ENCODE results near the gene FJX1. TPM values are rescaled to one million over a fixed set of nuclear protein-coding genes. Genes with fewer than 3 reads are reported as not detected.

FJX1 gene
- total RNA-seq, 2 experiments from 2014 or later = 0.63 TPM; not detected in 1

- Histone ChIP-seq H3K79me2 (ENCODE audit: insufficient read depth, low read depth, low read length) (no peaks in the 10 kb centered on the region), H2AFZ (ENCODE audit: low read length) (peak overlapping the region; percentile 79), H3K4me1 (ENCODE audit: insufficient read depth, low read length, poor library complexity, severe bottlenecking) (peaks cover 6% of the 10 kb centered on the region), H3K9me2 (ENCODE audit: insufficient read depth, low read length) (no peaks in the 10 kb centered on the region), H3K9me3 (ENCODE audit: low read length) (peaks cover 15% of the 10 kb centered on the region; the same call in 1 of the 2 replicates), H3K4me2 (ENCODE audit: low read length) (peak overlapping the region; percentile 74), H3K27ac (ENCODE audit: low read depth, low read length, poor library complexity, severe bottlenecking) (no peak overlapping the region), H4K20me1 (ENCODE audit: insufficient read depth, low read length) (no peaks in the 10 kb centered on the region), H3K36me3 (ENCODE audit: insufficient read depth, low read length) (no peaks in the 10 kb centered on the region; the same call in 1 of the 2 replicates), H3K4me3 (ENCODE audit: low read depth, low read length, poor library complexity, severe bottlenecking) (peak overlapping the region; percentile 69)
- TF ChIP-seq CTCF (conservative IDR thresholded peaks at IDR 0.05; ENCODE audit: low read length) (no peak), EZH2phosphoT487 (IDR thresholded peaks at IDR 0.05; ENCODE audit: borderline replicate concordance, low read depth, low read length) (no peak)
- intact Hi-C loops (cut with micrococcal nuclease; ENCODE audit: unreplicated experiment) = no loop called here
- POLR2A ChIA-PET = no interaction called here
- CTCF ChIA-PET (ENCODE audit: unreplicated experiment) = no interaction called here
- BruUV-seq (replicated peaks) = no TSS peak
- no peak for DNase-seq (ENCODE audit: low spot score)
Observed at GRCh38 chr11:35662061-35662648, 43.9 kb downstream of the FJX1 start.

- Histone ChIP-seq H3K9me2 (ENCODE audit: insufficient read depth, low read length) (no peaks in the 10 kb centered on the region), H3K4me2 (ENCODE audit: low read length) (peak within 1 kb of the TSS; percentile 74), H3K4me3 (ENCODE audit: low read depth, low read length, poor library complexity, severe bottlenecking) (peak within 1 kb of the TSS; percentile 69), H4K20me1 (ENCODE audit: insufficient read depth, low read length) (no peaks in the 10 kb centered on the region), H2AFZ (ENCODE audit: low read length) (peak within 1 kb of the TSS; percentile 79), H3K9me3 (ENCODE audit: low read length) (peaks cover 19% of the 10 kb centered on the region; the same call in 1 of the 2 replicates), H3K27ac (ENCODE audit: low read depth, low read length, poor library complexity, severe bottlenecking) (no peak within 1 kb of the TSS), H3K36me3 (ENCODE audit: insufficient read depth, low read length) (no peaks in the 10 kb centered on the region; the same call in 1 of the 2 replicates), H3K79me2 (ENCODE audit: insufficient read depth, low read depth, low read length) (no peaks in the 10 kb centered on the region; the same call in 1 of the 2 replicates), H3K4me1 (ENCODE audit: insufficient read depth, low read length, poor library complexity, severe bottlenecking) (peaks cover 6% of the 10 kb centered on the region)
- ChIA-PET CTCF (ENCODE audit: unreplicated experiment) (no interaction called here), POLR2A (no interaction called here)
- DNase-seq (ENCODE audit: low spot score) = peak; percentile 59
- intact Hi-C loops (cut with micrococcal nuclease; ENCODE audit: unreplicated experiment) = no loop called here
- TF ChIP-seq CTCF (conservative IDR thresholded peaks at IDR 0.05; ENCODE audit: low read length) (no peak), EZH2phosphoT487 (IDR thresholded peaks at IDR 0.05; ENCODE audit: borderline replicate concordance, low read depth, low read length) (no peak)
- no TSS peak for BruUV-seq (replicated peaks)
Observed at GRCh38 chr11:35662649-35663407, 44.6 kb downstream of the FJX1 start, which contains the start of gene TRIM44. Gene TRIM44 (plus strand): TSS chr11:35662775. CDS start chr11:35663112, 337 bp downstream.

GRCh38 chr11:35663408-35663702 lies 45.1 kb downstream of the FJX1 start:
- Histone ChIP-seq H3K36me3 (ENCODE audit: insufficient read depth, low read length) (no peaks in the 10 kb centered on the region; the same call in 1 of the 2 replicates), H4K20me1 (ENCODE audit: insufficient read depth, low read length) (no peaks in the 10 kb centered on the region), H3K4me3 (ENCODE audit: low read depth, low read length, poor library complexity, severe bottlenecking) (peak overlapping the region; percentile 69), H3K4me1 (ENCODE audit: insufficient read depth, low read length, poor library complexity, severe bottlenecking) (peaks cover 6% of the 10 kb centered on the region), H3K4me2 (ENCODE audit: low read length) (peak overlapping the region; percentile 74), H2AFZ (ENCODE audit: low read length) (peak overlapping the region; percentile 79; the same call in 1 of the 2 replicates), H3K9me3 (ENCODE audit: low read length) (peaks cover 19% of the 10 kb centered on the region; the same call in 1 of the 2 replicates), H3K9me2 (ENCODE audit: insufficient read depth, low read length) (no peaks in the 10 kb centered on the region), H3K79me2 (ENCODE audit: insufficient read depth, low read depth, low read length) (no peaks in the 10 kb centered on the region; the same call in 1 of the 2 replicates), H3K27ac (ENCODE audit: low read depth, low read length, poor library complexity, severe bottlenecking) (no peak overlapping the region)
- BruUV-seq (replicated peaks) = no TSS peak
- ChIA-PET CTCF (ENCODE audit: unreplicated experiment) (no interaction called here), POLR2A (no interaction called here)
- TF ChIP-seq EZH2phosphoT487 (IDR thresholded peaks at IDR 0.05; ENCODE audit: borderline replicate concordance, low read depth, low read length) (no peak), CTCF (conservative IDR thresholded peaks at IDR 0.05; ENCODE audit: low read length) (no peak)
- intact Hi-C loops (cut with micrococcal nuclease; ENCODE audit: unreplicated experiment) = no loop called here
- DNase-seq (ENCODE audit: low spot score) = no peak

All from OCI-LY7 (cell line).